NCI-H1436 (cell line): ENCODE results near the gene RFTN1.

ENCODE experiments used
- DNase-seq: peaks from one replicate; lab custom pipeline; 2025; lab: John Stamatoyannopoulos, UW

Gene RFTN1

DNA sequence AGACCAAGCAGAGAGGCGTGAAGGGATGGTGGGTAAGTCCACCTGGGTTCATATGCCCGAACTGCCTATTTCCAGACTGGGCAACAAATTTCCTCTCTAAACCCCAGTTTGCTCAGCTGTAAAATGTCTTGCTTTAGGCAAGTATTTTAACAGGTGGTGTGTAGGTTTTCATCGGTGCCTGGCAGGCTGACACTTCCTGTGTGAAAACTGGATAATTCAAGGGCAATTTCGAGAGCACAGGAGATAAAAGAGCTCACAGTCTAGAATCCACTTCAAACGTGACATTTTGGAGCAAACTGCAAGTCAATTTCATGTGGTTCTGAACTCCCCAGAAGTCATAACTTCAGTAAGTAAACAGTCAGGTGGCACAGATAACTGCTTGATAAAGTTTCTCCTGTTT lies 136.3 kb downstream of the RFTN1 start:
- no peak for DNase-seq

- DNase-seq = no peak
These were observed 137.6 kb downstream of the RFTN1 start for GRCh38 chr3:16375891-16376290.

- no peak for DNase-seq
These were observed 138.6 kb downstream of the RFTN1 start for GRCh38 chr3:16374935-16375245.

DNA sequence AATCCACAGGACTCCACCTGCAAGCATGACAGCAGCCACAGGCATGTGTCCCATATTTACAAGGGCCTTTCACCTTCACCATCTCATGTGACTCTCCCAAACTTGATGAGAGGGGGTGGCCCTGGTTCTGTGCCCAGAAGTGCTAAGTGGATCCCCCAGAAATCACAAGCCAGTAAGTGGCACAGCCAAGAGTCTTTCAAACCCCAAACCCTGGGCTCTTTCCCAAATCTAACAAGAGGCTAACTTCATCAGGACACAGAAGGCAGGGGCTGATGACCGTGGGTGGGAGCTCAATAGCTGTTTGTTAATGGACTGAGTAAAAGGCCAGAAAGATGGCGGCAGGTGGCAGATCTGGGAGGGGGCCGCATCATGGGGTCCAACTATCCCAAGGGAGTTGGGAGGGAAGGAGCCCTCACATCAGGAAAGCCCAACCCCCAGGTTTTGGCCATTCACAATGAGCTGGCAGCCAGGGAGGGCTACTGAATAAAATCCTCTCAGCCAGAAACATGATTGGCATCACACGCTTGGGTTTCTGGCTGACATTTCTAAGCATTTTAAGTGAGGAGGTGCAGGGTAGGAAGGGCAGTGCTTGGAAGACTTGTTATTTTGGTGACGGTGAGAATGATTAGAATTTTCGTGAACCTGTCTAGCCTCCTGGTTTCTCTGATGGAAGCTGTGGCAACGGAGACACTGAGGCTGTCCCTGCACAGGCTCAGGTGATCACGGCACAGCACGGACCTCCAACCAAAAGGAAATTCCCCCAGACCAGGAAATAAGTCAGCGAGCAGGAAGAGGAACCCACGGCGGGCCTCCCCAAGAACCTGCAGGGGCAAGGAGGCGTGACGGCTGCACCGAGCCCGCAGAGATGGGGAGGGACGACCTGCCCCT lies 139.2 kb downstream of the RFTN1 start:
- no peak for DNase-seq

DNA sequence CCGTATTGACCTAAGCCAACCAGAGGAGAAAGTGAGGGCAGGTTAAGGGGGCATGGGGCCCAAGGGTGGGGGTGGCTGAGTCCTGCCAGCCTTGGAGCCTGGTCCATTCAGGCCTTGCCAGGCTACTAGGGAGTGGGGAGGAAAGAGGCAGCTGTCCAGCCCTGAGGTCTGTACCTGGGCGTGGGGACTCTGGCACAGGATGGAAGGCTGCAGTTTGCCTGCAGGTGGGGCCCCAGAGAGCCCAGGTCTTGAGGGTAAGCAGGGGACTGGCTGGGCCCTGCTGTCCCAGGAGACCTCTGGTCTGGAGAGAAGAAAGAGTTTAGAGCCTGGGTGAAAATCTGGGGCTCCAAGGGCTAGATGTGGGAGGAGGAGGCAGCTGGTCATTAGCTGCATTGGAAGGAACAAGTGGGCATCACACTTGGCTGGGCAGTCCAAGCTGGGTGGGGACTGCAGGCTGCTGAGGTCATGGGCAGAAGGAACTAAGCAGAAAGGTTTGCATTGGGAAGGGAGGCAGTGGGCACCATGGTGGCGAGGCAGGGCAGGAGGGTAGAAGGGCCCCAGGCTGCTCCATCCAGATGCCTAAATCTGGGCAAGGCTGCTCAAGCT lies 140.1 kb downstream of the RFTN1 start:
- DNase-seq = no peak

DNA sequence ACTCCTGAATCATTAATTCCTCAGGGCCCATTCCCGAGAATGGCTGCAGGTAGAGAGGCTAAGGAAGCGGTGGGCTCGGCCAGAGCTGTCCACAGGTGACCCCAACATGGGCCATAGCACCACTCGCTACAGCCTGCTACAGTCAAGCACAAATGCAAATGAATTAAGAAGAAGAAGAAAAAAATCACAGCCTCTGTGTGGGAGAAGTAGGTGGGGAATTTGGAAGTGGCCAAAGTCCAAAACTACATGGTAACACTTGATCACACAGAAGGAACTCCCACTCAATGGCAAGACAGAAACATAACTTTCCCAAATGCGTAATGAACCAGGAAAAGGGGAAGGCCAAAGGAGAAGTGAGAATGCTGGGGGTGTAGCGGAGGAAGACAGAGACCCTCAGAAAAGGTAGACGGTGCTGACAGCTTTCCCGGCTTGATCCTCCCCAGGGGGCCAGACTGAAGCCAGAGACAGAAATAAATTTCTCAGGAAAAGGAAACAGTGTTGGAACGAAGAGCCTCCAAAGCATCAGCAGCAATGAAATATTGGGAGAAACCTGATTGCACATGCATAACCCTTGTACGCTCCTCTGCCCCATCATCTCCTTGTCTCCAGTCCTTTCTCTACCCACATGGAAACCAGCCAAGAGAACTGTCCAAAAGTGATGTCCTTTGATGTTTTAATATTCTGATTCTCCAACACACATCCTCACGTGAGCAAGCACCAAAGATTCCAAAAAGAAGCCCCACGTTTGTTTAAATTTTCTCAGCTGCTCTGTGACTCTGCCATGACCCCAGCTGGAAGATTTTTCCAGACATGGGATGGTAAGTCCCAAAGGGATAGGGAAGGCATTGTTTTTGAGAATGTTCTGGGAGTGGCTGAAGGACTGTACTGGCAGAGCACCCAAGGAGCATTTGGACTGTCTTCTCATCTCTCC lies 140.9 kb downstream of the RFTN1 start:
- DNase-seq = no peak

DNA sequence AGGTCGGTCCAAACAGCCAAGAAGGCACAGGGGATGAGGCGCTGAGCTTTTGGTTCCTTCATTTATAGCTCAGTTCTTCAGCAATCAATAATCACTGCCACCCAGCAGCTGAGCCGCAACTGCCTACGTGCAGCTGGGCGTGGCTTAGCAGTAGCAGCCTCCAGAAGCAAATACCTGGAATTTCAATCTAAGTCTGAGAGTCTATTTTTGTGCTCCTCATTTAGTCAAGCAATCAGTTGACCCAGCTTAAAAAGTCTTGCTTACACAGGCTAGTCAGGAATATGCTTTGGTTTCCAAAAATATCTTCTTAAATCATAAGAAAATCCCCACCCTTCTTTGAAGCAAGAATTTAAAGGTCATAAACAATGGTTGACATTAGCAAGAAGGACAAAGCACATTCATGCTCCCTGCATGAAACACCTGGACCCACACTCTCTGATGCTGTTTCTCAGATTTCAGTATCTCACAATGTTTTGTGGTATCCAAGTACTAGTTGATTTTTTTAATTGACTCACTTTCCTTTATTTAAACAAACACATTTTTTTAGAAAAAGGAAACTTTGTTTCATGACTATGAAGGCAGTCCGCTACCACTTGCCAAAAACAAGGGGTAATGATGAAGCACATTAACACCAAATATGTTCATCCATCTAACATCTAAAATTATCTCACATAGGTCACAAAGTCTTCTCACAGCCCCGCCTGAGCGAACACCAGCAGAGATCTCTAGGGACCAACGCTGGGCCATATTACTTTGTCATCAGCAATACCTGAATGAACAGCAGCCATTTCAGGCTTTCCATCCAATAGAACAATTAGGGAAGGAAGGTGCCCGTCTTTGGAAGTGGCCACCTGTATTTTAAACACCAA lies 142.4 kb downstream of the RFTN1 start:
- DNase-seq = no peak

DNA sequence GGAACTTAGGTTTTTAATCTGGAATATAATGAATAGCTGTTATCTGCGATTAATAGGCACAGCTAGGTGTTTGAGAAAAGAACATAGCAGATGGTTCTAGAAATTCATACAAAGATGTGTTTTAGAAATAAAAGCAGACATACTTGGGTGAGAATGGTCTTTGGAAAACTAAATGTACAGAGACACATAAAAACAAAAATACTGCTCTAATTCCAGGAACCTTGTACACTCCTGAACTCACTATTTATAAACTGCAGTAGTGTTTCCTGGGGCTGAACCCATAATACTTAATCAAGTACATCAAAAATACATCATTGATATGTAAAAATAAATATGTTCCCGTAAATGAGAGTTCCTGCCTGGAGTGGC lies 143.0 kb downstream of the RFTN1 start:
- no peak for DNase-seq

DNA sequence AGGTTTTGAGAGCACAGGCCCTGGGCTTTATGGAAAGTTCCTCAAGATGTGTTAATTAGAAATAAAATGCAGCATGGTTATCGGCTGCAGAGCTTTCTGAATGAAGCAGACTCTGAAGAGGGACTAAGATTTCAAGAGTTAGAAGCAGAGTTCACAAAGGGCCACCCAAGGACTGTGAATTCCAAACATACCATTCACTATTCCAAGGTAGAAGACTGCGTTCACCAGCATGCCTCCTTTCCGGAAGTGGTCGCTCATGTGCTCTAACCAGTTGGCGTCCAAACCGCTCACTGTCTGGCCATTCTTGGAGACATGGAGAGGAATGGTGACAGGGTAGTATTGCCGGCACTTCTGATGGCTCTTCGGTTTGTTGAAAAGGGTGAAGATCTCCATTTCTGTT lies 143.6 kb downstream of the RFTN1 start:
- DNase-seq = no peak

GRCh38 chr3:16369276-16369675 lies 144.2 kb downstream of the RFTN1 start:
- DNase-seq = no peak

DNA sequence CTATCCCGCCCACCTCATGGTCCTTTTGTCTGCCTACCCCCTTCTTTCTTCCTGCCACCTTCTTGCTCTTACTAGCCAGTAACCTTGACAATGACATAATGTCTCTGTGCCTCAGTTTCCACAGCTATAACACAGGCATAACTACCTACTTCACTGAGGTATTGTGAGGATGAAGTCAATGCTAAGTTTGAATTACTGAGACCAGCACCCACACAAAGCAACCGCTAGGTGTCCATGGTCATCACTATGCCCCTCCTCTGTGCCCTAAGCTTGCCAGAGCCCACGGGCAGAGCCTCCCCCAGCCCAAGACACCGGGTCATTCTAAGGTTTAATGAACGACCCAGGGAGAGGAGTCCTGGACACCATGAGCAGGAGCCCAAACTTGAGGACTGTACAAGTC lies 146.9 kb downstream of the RFTN1 start:
- no peak for DNase-seq

DNA sequence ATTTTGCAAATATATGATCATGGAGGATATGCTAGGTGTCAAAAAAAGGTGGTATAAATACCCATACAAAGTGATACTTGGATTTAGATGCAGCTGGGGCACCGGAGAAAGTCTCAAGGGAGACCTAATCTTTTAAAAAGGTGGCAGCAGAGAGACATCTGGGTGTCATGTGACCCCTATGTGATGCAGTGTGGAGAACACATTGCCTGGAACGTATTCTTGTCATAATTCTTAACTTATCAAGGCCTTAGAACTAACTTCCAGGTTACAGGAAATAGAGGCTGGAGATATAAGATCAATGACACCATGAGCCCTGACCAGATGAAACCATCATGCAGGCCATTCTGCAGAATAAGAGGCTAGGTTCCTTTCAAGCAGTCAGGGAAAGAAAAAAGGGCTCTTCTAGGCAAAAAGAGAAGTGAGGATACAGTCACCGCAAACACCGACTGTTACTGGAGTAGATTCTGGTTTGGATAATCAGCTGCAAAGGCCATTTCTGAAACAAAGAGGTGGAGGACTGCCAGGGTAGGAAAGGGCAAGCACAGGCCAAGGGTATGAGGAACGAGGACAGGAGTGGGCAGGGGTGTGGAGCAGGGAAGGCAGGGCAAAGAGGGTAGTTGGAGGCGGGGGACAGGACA lies 147.9 kb downstream of the RFTN1 start:
- no peak for DNase-seq

DNA sequence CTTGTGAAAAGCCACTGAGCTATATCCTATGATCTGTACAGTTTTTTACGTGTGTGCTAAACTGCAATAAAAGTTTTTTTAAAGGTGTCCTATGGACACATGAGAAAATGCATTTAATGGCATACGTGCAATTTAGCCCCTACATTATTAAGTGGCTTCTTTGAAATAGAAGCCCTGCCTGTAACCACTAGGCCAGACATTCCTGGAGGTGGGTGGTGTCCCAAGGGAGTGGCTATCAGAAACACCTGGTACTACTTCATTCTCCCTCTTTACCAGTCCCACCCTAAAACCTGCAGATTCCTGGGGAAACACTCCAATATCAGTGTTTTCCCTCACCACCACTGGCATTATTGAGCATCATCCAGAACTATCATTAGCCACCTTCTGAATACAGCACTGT lies 148.5 kb downstream of the RFTN1 start:
- DNase-seq = no peak

- DNase-seq = no peak
These were observed 149.2 kb downstream of the RFTN1 start for GRCh38 chr3:16364323-16364722.

DNA sequence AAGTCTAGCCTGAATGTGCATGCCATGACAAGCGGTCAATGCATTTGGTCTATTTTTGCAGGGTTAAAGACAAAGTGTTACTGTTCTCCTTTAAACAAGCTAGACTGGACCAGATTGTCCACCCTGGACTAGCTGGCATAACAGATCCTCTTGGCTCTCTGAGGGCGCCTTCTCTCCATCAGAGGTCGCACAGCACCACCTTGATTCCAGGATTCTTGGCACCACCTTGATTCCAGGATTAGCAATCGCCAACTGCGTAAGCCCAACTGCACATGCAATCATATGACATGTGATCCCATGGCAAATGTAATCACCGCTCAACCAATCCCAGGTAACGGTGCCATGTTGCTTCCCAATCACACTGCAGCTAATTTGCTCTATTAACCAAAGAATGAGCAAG lies 149.9 kb downstream of the RFTN1 start:
- no peak for DNase-seq

DNA sequence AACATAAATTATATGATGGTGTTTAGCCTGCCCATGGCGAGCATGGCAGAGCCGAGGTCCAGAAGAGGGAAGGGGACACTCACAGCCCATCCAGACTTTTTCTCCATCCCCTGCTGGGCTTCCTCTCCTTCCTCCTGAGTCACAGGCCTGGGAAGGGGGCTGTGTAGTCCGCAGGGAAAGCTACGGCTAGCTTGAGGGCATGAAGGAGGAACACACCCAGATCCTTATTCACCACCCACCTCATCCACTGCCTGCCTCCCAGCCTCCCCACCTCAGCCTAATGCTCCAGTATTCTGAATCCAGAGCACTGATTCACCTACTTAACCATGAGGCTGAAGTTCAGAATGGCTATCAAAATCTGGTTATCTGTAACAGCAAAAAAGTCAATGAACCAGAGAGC lies 150.7 kb downstream of the RFTN1 start:
- DNase-seq = no peak

DNA sequence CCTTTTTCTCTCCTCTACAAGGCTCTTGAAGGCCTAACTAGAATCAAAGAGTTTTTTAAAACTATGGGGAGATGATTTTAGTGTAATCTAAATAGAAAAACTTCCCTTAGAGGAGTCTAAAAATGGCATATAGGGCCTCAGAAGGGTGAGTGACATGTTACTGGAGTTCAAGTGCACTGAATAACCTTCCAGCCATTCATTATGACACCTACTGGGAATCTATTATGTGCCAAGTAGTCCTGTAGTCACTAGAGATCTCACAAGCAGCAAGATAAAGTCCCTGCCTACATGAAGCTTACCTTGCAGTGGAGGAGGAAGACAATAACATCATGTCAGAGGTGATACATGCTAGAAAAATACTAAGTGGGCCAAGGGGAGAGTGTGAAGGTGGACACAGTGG lies 152.4 kb downstream of the RFTN1 start:
- no peak for DNase-seq

DNA sequence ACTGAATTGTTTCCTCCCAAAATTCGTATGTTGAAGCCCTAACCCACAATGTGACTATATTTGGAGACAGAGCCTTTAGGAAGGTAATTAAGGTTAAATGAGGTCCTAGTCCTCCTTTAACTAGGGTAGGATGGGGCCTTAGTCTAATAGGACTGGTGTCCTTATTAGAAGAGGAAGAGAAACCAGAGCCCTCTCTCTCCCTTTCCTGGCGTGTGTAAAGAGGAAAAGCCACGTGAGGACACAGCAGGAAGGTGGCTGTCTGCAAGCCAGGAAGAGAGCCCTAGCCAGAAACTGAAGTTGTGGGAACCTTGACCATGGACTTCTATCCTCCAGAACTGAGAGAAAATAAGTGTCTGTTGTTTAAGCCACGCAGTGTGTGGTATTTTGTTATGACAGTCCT lies 154.2 kb downstream of the RFTN1 start:
- DNase-seq = no peak

- DNase-seq = no peak
These were observed 155.2 kb downstream of the RFTN1 start for GRCh38 chr3:16358336-16358735.

- no peak for DNase-seq
These were observed 156.0 kb downstream of the RFTN1 start for GRCh38 chr3:16357186-16358121.
